Prostate gland (tissue), 2 donors: Measurements from ENCODE around the gene CHERP.

Experiments used
- POLR2A ChIP-seq: fragments of 450-650 bp; IDR thresholded peaks from one replicate; pipeline ENCODE4 v1.6.1; 2016; ENCODE audit warnings: antibody characterized with exemption, mild to moderate bottlenecking
- POLR2AphosphoS5 ChIP-seq: sonication (generic); formaldehyde crosslinking; IDR thresholded peaks from one replicate; pipeline ENCODE4 v1.6.1; 2017; ENCODE audit warnings: antibody characterized with exemption
- TF ChIP-seq, protein P1 (sequence below), 4 experiments: fragments of 200-600 bp in 2 of 4; fragments of 450-650 bp in 2 of 4; sonication (generic) in 2 of 4; IDR thresholded peaks; 1 replicate in 3 of 4; 2 replicates in 1 of 4; pipeline ENCODE4 v1.5.1; 2016 to 2019; ENCODE audit warnings: antibody characterized with exemption in 4 of 4, mild to moderate bottlenecking in 2 of 4, moderate library complexity in 2 of 4

DNA sequence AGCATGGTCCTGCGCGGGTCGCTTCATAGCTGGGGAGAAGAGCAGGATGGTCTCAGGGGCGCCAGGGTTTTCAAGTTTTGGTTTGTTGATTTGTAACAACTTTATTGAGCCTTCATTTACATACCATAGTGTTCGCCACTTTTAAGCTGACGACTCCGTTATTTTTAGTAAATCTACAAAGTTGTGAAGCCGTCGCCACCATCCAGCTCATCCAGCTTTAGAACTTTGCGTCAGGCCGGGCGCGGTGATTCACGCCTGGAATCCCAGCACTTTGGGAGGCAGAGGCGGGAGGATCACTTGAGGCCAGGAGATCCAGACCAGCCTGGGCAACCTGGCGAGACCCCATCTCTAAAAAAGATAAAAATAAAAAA, 45.6 kb downstream of the CHERP start:
- TF ChIP-seq, protein P1, sequence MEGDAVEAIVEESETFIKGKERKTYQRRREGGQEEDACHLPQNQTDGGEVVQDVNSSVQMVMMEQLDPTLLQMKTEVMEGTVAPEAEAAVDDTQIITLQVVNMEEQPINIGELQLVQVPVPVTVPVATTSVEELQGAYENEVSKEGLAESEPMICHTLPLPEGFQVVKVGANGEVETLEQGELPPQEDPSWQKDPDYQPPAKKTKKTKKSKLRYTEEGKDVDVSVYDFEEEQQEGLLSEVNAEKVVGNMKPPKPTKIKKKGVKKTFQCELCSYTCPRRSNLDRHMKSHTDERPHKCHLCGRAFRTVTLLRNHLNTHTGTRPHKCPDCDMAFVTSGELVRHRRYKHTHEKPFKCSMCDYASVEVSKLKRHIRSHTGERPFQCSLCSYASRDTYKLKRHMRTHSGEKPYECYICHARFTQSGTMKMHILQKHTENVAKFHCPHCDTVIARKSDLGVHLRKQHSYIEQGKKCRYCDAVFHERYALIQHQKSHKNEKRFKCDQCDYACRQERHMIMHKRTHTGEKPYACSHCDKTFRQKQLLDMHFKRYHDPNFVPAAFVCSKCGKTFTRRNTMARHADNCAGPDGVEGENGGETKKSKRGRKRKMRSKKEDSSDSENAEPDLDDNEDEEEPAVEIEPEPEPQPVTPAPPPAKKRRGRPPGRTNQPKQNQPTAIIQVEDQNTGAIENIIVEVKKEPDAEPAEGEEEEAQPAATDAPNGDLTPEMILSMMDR (IDR thresholded peaks at IDR 0.05) = no peak
- TF ChIP-seq POLR2A (no peak), POLR2AphosphoS5 (no peak)
